HepG2 (cell line): ENCODE data around the gene ANKS4B. TPM values are rescaled to one million over a fixed set of nuclear protein-coding genes. Genes with fewer than 3 reads are reported as not detected.

Experiments used
- ATAD3A ChIP-seq: sonication (generic); formaldehyde crosslinking; IDR thresholded peaks from 2 replicates; pipeline ENCODE4 v1.4.0; 2020; ENCODE audit warnings: missing genetic modification reagents
- EED ChIP-seq: sonication (generic); formaldehyde crosslinking; IDR thresholded peaks from 2 replicates; pipeline ENCODE4 v1.5.0; 2020; ENCODE audit warnings: mild to moderate bottlenecking, missing genetic modification reagents
- FOXO1 ChIP-seq: sonication (generic); formaldehyde crosslinking; IDR thresholded peaks from 2 replicates; pipeline ENCODE4 v1.4.0; 2020; ENCODE audit warnings: missing genetic modification reagents
- IKZF4 ChIP-seq: sonication (generic); formaldehyde crosslinking; IDR thresholded peaks from 2 replicates; pipeline ENCODE4 v1.5.1; 2020; ENCODE audit warnings: borderline replicate concordance, mild to moderate bottlenecking, low read depth, missing genetic modification reagents; ENCODE audit errors: not compliant biosample characterization
- IRF2 ChIP-seq: IDR thresholded peaks from 2 replicates; pipeline ENCODE4 v1.6.1; 2018; ENCODE audit warnings: missing genetic modification reagents, missing compliant biosample characterization
- KLF16 ChIP-seq, 2 experiments: sonication (generic) in 1 of 2; formaldehyde crosslinking in 1 of 2; IDR thresholded peaks; 2 replicates each; pipeline versions ENCODE4 v1.6.1 to v1.8.0; 2016 to 2023; ENCODE audit warnings: missing genetic modification reagents in 2 of 2, missing compliant biosample characterization in 1 of 2
- MEIS2 ChIP-seq: sonication (generic); formaldehyde crosslinking; IDR thresholded peaks from 2 replicates; pipeline ENCODE4 v1.9.0; 2021; ENCODE audit warnings: mild to moderate bottlenecking, missing genetic modification reagents
- MZF1 ChIP-seq: sonication (generic); formaldehyde crosslinking; IDR thresholded peaks from 2 replicates; pipeline ENCODE4 v1.8.1; 2023; ENCODE audit warnings: mild to moderate bottlenecking, missing genetic modification reagents, borderline replicate concordance
- PRPF4 ChIP-seq: fragments of 200-400 bp; formaldehyde crosslinking; IDR thresholded peaks from 2 replicates; pipeline ENCODE4 v1.6.1; 2016; ENCODE audit warnings: low read length, low read depth; ENCODE audit not compliant: poor library complexity, severe bottlenecking
- RNF2 ChIP-seq: fragments of 450-650 bp; conservative IDR thresholded peaks from 2 replicates; pipeline ENCODE4 v1.6.1; 2016; ENCODE audit warnings: low read depth
- SKI ChIP-seq: fragments of 450-650 bp; IDR thresholded peaks from one replicate; pipeline ENCODE4 v1.6.1; 2018; ENCODE audit warnings: mild to moderate bottlenecking; ENCODE audit not compliant: partially characterized antibody
- SNAI1 ChIP-seq: sonication (generic); formaldehyde crosslinking; IDR thresholded peaks from 2 replicates; pipeline ENCODE4 v1.5.0; 2020; ENCODE audit warnings: mild to moderate bottlenecking, missing genetic modification reagents, borderline replicate concordance
- SUZ12 ChIP-seq: fragments of 150-350 bp; IDR thresholded peaks from 2 replicates; pipeline ENCODE4 v1.6.1; 2014; ENCODE audit warnings: low read depth, low read length
- TRIM24 ChIP-seq: sonication (generic); formaldehyde crosslinking; IDR thresholded peaks from 2 replicates; pipeline ENCODE4 v1.8.0; 2022; ENCODE audit warnings: mild to moderate bottlenecking, missing genetic modification reagents
- U2AF1 ChIP-seq: fragments of 200-400 bp; formaldehyde crosslinking; optimal IDR thresholded peaks from 2 replicates; pipeline ENCODE3; 2017; ENCODE audit warnings: mild to moderate bottlenecking, low read depth, low read length
- ZNF337 ChIP-seq: sonication (generic); formaldehyde crosslinking; IDR thresholded peaks from 2 replicates; pipeline ENCODE4 v1.5.1; 2020; ENCODE audit warnings: missing genetic modification reagents, low read depth, mild to moderate bottlenecking, borderline replicate concordance
- ZNF432 ChIP-seq: sonication (generic); formaldehyde crosslinking; IDR thresholded peaks from 2 replicates; pipeline ENCODE4 v1.5.0; 2020; ENCODE audit warnings: missing genetic modification reagents, mild to moderate bottlenecking, borderline replicate concordance
- ZNF484 ChIP-seq: sonication (generic); formaldehyde crosslinking; IDR thresholded peaks from 2 replicates; pipeline ENCODE4 v1.5.1; 2020; ENCODE audit warnings: mild to moderate bottlenecking, low read depth, missing genetic modification reagents, borderline replicate concordance
- ZNF572 ChIP-seq: sonication (generic); formaldehyde crosslinking; IDR thresholded peaks from 2 replicates; pipeline ENCODE4 v1.5.1; 2020; ENCODE audit warnings: mild to moderate bottlenecking, missing genetic modification reagents
- ZSCAN20 ChIP-seq: sonication (generic); formaldehyde crosslinking; IDR thresholded peaks from 2 replicates; pipeline ENCODE4 v1.4.0; 2020; ENCODE audit warnings: missing genetic modification reagents, mild to moderate bottlenecking, borderline replicate concordance
- polyA plus RNA-seq, 8 experiments: library from polyadenylated mRNA; depleted of rRNA in 3 of 8; stranded (reverse) in 7 of 8; unstranded in 1 of 8; fragments of >200 nt; fragmentation: Illumina TruSeq in 4 of 8; extraction: Trizol in 4 of 8; gene quantifications; 2 replicates each; pipeline versions ENCODE4 v1.2.1 to v1.2.3, GENCODE V29; 2011 to 2016; ENCODE audit warnings: low read depth in 4 of 8, missing spikeins in 1 of 8, mixed read lengths in 1 of 8; ENCODE audit not compliant: insufficient read depth in 1 of 8
- total RNA-seq, 5 experiments: library from RNA; depleted of rRNA; stranded (reverse); fragments of >200 nt; fragmentation: Illumina TruSeq; extraction: Trizol; gene quantifications; 2 replicates each; pipeline ENCODE4 v1.2.3, GENCODE V29; 2016; ENCODE audit warnings: low read depth in 1 of 5
- TF ChIP-seq, protein P1 (sequence below): sonication (generic); formaldehyde crosslinking; IDR thresholded peaks from 2 replicates; pipeline ENCODE4 v1.4.0; 2020; ENCODE audit warnings: missing genetic modification reagents, borderline replicate concordance
- TF ChIP-seq, protein P2 (sequence below): sonication (generic); formaldehyde crosslinking; IDR thresholded peaks from 2 replicates; pipeline ENCODE4 v1.4.0; 2020; ENCODE audit warnings: missing genetic modification reagents
- TF ChIP-seq, protein P3 (sequence below): IDR thresholded peaks from 2 replicates; pipeline ENCODE4 v1.6.1; 2018; ENCODE audit warnings: missing genetic modification reagents, mild to moderate bottlenecking, missing compliant biosample characterization
- TF ChIP-seq, protein P4 (sequence below): sonication (generic); formaldehyde crosslinking; IDR thresholded peaks from 2 replicates; pipeline ENCODE4 v1.4.0; 2020; ENCODE audit warnings: mild to moderate bottlenecking, low read depth, missing genetic modification reagents

Gene ANKS4B
- total and polyA plus RNA-seq, 2 of the 13 experiments (the other 11 are each of a cell fraction or from before 2014, with no cell fraction given) = 6.5 to 30.0 TPM

DNA sequence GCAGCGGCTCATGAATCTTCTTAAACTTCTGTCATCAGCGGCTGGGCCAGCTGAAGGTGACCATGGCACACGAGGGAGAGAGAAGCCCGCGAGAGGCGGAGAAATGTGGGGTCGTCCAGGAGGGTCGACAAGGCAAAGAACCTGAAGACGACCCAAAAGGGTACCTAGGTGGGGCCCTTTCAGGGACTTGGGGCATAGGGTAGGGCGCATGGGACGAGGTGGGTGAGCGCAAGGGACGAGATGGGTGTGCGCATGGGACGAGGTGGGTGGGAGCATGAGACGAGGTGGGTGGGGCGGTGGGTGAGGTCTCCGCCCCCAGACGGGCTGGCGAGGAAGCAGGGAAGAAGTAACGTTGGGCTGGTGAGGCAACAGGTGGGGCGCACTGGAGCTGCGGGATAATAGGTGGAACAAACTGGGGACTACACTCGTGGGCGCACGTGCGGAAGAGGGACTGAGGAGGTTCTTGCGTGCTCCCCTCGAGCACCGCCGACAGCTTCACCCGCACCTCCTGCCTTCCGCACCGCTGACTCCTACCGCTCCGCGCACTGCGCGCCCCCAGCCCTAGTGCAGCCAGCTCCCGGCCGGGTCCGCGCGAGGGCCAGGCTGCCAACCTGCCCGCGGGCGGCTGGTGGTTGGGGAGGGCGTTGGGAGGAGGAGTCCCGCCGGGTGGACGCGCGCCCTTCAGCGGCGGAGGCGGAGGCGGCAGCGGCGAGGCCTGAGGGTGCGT lies 67.8 kb downstream of the ANKS4B start (continued):
- TF ChIP-seq, protein P1, sequence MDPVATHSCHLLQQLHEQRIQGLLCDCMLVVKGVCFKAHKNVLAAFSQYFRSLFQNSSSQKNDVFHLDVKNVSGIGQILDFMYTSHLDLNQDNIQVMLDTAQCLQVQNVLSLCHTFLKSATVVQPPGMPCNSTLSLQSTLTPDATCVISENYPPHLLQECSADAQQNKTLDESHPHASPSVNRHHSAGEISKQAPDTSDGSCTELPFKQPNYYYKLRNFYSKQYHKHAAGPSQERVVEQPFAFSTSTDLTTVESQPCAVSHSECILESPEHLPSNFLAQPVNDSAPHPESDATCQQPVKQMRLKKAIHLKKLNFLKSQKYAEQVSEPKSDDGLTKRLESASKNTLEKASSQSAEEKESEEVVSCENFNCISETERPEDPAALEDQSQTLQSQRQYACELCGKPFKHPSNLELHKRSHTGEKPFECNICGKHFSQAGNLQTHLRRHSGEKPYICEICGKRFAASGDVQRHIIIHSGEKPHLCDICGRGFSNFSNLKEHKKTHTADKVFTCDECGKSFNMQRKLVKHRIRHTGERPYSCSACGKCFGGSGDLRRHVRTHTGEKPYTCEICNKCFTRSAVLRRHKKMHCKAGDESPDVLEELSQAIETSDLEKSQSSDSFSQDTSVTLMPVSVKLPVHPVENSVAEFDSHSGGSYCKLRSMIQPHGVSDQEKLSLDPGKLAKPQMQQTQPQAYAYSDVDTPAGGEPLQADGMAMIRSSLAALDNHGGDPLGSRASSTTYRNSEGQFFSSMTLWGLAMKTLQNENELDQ (CRISPR knock-in tag) = no peak
- TF ChIP-seq ZSCAN20 (CRISPR knock-in tag) (no peak), IRF2 (peak; percentile 70), ZNF572 (no peak), RNF2 (peak; percentile 92; the same call in 1 of the 2 replicates), ZNF432 (CRISPR knock-in tag) (no peak), PRPF4 (no peak), TRIM24 (no peak), ZNF484 (CRISPR knock-in tag) (0 out of 2 replicates have a peak, but pooled peaks have one; percentile 79), KLF16 (CRISPR knock-in tag; IDR thresholded peaks at IDR 0.05) (peak in 1 of 2 experiments; percentile 87; a peak in 2 of 4 replicates), ZNF337 (CRISPR knock-in tag) (no peak), EED (CRISPR knock-in tag) (peak; percentile 99), MZF1 (CRISPR knock-in tag) (peak; percentile 55; the same call in 1 of the 2 replicates), SNAI1 (CRISPR knock-in tag) (peak; percentile 57; the same call in 1 of the 2 replicates), ATAD3A (CRISPR knock-in tag) (peak; percentile 86; the same call in 1 of the 2 replicates), U2AF1 (no peak), FOXO1 (peak; percentile 84), IKZF4 (peak; percentile 92), SKI (peak; percentile 37), SUZ12 (no peak), MEIS2 (CRISPR knock-in tag) (peak; percentile 79)
- TF ChIP-seq, protein P2, sequence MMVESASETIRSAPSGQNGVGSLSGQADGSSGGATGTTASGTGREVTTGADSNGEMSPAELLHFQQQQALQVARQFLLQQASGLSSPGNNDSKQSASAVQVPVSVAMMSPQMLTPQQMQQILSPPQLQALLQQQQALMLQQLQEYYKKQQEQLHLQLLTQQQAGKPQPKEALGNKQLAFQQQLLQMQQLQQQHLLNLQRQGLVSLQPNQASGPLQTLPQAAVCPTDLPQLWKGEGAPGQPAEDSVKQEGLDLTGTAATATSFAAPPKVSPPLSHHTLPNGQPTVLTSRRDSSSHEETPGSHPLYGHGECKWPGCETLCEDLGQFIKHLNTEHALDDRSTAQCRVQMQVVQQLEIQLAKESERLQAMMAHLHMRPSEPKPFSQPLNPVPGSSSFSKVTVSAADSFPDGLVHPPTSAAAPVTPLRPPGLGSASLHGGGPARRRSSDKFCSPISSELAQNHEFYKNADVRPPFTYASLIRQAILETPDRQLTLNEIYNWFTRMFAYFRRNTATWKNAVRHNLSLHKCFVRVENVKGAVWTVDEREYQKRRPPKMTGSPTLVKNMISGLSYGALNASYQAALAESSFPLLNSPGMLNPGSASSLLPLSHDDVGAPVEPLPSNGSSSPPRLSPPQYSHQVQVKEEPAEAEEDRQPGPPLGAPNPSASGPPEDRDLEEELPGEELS (CRISPR knock-in tag) = peak; percentile 81
- TF ChIP-seq, protein P3, sequence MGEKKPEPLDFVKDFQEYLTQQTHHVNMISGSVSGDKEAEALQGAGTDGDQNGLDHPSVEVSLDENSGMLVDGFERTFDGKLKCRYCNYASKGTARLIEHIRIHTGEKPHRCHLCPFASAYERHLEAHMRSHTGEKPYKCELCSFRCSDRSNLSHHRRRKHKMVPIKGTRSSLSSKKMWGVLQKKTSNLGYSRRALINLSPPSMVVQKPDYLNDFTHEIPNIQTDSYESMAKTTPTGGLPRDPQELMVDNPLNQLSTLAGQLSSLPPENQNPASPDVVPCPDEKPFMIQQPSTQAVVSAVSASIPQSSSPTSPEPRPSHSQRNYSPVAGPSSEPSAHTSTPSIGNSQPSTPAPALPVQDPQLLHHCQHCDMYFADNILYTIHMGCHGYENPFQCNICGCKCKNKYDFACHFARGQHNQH (CRISPR knock-in tag) = peak; percentile 70; the same call in 1 of the 2 replicates
- TF ChIP-seq, protein P4, sequence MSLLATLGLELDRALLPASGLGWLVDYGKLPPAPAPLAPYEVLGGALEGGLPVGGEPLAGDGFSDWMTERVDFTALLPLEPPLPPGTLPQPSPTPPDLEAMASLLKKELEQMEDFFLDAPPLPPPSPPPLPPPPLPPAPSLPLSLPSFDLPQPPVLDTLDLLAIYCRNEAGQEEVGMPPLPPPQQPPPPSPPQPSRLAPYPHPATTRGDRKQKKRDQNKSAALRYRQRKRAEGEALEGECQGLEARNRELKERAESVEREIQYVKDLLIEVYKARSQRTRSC (CRISPR knock-in tag) = peak; percentile 91
